Stimulated activated naive CD8-positive, alpha-beta T cell treated with anti-CD3 and anti-CD28 coated beads, Interleukin-15, amount 100 ng/mL, for 72 hours (primary cell): ENCODE results near the gene SLC45A2.
"Not testable (repeated sequence)": the region's sequence is repeated elsewhere in the genome, so short reads cannot be mapped to it uniquely, and the experiment has no call there.

ENCODE experiments used
- ATAC-seq: fragments of 150-1000 bp; cut with Tn5 transposase; 2 replicates; pipeline ENCODE4 v1.10.0; 2021; ENCODE audit warnings: mild to moderate bottlenecking, moderate library complexity
- DNase-seq, 2 donors: peaks; one replicate each; pipeline ENCODE4 v3.0.0; 2021 to 2022
- H3K27ac Mint-ChIP-seq, 2 donors: one replicate each; pipeline ENCODE4 v1.8.0; 2022; ENCODE audit warnings: mild to moderate bottlenecking in 2 of 2, mixed read lengths in 2 of 2, moderate library complexity in 2 of 2
- H3K27me3 Mint-ChIP-seq: one replicate; pipeline ENCODE4 v1.8.0; 2022; ENCODE audit warnings: mixed read lengths
- H3K4me1 Mint-ChIP-seq: one replicate; pipeline ENCODE4 v1.8.0; 2022; ENCODE audit warnings: mild to moderate bottlenecking, mixed read lengths
- H3K4me3 Mint-ChIP-seq, 2 donors: one replicate each; pipeline ENCODE4 v1.8.0; 2022; ENCODE audit warnings: mild to moderate bottlenecking in 2 of 2, mixed read lengths in 2 of 2, moderate library complexity in 1 of 2
- H3K9me3 Mint-ChIP-seq, 2 donors: one replicate each; pipeline ENCODE4 v1.8.0; 2022; ENCODE audit warnings: mixed read lengths in 2 of 2

Gene SLC45A2

DNA sequence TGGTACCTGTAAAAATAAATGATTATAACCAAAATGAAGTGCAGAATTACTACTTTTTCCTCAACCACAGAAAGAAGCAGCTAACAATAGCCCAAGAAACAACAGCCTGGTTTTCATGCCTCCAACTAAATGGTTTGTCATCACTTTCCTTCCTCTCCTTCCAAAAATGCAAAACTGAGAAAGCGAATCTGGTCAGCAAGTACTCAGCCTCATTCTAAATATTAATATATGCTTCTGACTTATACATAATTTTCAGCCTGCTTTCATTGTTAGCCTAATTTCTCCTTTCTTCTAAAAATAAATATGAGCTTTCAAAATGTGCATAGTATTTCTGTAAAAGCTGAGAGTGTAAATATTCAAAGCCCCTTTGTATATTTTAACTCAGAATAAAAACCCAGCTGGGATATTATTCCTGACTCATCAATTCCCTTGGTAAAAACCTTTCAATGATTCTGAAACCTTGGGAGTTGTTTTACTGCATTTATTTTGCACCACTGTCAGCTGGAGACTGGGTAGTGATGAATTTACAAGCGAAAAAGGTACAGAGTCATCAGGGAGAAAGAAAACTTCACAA is 26.8 kb downstream of the SLC45A2 start:
- DNase-seq (no peak), ATAC-seq (no peak)
- Mint-ChIP-seq H3K4me3 (no peak overlapping the region), H3K4me1 (no peaks in the 10 kb centered on the region), H3K27ac (no peak overlapping the region), H3K27me3 (no peaks in the 10 kb centered on the region), H3K9me3 (no peaks in the 10 kb centered on the region)

DNA sequence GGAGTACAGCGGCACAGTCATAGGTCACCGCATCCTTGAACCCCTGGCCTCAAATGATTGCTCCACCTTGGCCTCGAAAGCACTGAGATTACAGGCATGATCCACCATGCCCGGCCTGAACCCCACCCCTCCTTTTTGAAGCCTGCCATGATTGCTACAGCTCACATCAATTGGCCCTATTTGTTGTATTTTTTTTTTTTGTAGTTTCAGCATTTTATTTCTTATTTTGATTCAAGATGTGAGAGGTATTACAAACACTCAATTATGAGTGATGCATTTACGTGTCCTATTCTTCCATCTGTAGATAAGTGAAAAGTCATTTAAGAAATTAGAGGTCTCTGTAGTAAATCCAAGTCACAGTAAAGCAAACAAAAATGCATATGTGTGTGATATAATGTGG is 32.3 kb downstream of the SLC45A2 start:
- not testable (repeated sequence) for H3K4me1 Mint-ChIP-seq, H3K9me3 Mint-ChIP-seq, ATAC-seq, H3K27me3 Mint-ChIP-seq, DNase-seq, H3K4me3 Mint-ChIP-seq, H3K27ac Mint-ChIP-seq

DNA sequence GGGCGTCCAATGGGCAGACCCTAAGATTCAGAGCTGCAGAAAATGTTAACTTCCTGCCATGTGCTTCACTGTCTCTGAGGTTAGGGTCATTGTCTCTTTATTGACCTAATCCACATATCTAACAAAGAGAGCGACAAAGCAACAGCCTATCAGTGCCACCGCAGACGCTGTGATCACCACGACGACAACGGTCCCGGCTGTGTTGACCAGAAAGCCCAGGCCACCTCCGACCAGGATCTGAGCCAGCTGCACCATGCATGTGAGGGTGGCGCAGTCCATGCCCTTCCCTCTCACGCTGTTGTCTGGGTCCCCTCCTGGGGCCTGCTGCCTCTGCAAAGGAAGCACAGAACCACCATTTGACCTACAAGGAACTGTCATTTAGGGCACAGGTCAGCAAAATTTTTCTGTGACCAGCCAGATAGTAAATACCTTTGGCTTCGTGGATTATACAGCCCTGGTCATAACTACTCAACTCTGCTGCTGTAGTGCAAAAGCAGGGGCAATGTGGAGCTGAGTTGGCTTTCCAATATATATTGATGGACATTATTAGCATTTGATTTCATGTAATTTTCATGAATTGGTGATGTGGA is 39.9 kb downstream of the SLC45A2 start:
- Mint-ChIP-seq H3K4me3 (no peak overlapping the region), H3K9me3 (no peaks in the 10 kb centered on the region), H3K4me1 (no peaks in the 10 kb centered on the region), H3K27ac (no peak overlapping the region), H3K27me3 (peaks cover 30% of the 10 kb centered on the region)
- ATAC-seq (no peak), DNase-seq (no peak)

DNA sequence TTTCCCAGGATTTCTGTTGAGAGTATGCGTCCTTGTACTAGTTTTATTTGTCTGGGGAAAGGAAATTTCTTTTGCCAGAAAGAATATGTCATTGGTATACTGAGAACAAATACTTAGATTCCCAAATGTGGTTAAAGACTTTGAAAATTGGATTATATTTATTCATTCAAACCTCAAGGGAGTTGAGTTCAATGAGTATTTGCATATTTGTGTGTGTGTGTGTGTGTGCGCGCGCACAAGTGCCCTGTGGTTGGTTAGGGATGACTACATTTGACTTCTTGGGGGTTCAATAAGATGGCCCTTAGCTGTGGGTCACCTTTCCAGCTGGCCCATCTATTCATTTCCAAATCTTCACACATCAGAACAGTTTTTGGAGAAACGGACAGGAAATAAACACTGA is 43.4 kb downstream of the SLC45A2 start:
- no peak for DNase-seq
- peaks cover 65% of the 10 kb centered on the region for H3K27me3 Mint-ChIP-seq

DNA sequence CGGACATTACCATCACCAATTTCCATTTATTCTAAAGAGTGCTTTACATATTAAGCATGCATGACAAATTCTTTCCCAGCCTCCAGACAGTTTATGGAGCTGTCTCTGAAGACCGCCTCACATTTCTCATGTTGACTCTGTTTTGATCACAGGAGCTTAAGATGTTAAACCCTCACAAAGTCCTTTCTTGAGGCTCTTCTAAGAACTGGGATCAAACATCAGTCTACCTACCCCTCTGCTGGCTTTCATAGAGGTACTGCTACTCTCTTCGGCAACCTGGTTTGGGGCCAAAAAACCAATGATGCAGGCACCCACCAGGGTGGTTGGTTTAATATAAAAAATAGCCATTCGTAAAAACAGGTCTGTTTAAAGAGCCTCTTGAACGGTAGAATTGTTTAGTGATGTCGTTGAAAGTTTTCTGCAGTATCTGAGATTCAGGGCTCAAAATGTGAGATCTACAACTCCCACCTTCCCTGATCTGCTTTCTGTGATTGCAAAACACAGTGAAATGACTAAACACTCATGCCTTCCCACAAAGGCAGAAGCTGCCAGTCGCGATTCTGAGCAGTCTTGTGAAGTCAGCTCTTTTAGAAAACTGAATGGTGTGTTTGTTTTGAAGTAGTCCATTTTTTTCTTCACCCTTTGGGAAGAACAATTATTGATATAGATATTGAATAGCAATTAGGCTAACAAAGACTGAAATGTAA is 44.8 kb downstream of the SLC45A2 start:
- Mint-ChIP-seq H3K4me3 (no peak overlapping the region), H3K27me3 (peaks cover 75% of the 10 kb centered on the region), H3K4me1 (peaks cover 11% of the 10 kb centered on the region), H3K9me3 (no peaks in the 10 kb centered on the region), H3K27ac (no peak overlapping the region)
- no peak for DNase-seq
- ATAC-seq, result no peak

More for the DNA sequence above, 43.4 kb downstream of the SLC45A2 start:
- H3K9me3 Mint-ChIP-seq, result no peaks in the 10 kb centered on the region
- no peak overlapping the region for H3K27ac Mint-ChIP-seq
- H3K4me1 Mint-ChIP-seq, result peaks cover 7% of the 10 kb centered on the region
- no peak for ATAC-seq
- no peak overlapping the region for H3K4me3 Mint-ChIP-seq

DNA sequence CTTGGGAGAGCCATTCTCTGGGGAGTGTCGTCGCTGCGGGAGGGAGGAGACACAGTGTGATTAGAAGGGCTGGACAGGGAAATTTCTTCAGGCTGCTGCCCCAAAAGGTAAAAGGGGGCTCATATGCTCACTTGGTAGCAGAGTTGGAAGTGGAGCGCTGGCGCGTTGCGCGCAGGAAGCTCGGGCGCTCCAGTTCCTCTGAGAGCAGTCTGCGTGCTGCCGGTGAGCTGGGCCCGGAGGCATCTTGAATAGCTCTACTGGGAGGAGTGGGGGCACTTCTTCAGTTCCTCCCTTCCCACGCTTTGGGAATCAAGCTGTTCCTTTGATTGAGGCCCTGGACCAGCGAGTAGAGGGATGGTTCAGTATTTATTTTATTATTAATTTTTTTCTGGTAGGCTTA is 45.6 kb downstream of the SLC45A2 start:
- Mint-ChIP-seq H3K9me3 (no peaks in the 10 kb centered on the region), H3K4me1 (peaks cover 11% of the 10 kb centered on the region), H3K4me3 (no peak overlapping the region), H3K27me3 (peaks cover 75% of the 10 kb centered on the region), H3K27ac (no peak overlapping the region)
- ATAC-seq (no peak), DNase-seq (no peak)

DNA sequence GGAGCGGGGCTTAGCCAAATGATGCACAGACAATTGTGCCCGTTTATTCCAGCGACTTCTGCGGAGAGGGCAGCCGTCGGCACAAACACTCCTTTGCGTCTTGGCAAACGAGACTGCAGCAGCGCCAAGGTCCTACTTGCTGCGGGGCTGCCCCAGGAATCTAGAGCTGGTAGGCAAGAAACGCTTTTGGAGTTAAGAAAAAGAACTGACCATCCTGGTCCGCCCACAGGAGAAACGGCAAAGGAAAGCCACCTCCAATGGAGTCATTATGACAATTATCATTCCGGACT is 46.0 kb downstream of the SLC45A2 start:
- ATAC-seq (no peak), DNase-seq (no peak)
- Mint-ChIP-seq H3K4me3 (no peak overlapping the region), H3K27ac (no peak overlapping the region), H3K27me3 (peaks cover 75% of the 10 kb centered on the region), H3K9me3 (no peaks in the 10 kb centered on the region), H3K4me1 (peaks cover 11% of the 10 kb centered on the region)

DNA sequence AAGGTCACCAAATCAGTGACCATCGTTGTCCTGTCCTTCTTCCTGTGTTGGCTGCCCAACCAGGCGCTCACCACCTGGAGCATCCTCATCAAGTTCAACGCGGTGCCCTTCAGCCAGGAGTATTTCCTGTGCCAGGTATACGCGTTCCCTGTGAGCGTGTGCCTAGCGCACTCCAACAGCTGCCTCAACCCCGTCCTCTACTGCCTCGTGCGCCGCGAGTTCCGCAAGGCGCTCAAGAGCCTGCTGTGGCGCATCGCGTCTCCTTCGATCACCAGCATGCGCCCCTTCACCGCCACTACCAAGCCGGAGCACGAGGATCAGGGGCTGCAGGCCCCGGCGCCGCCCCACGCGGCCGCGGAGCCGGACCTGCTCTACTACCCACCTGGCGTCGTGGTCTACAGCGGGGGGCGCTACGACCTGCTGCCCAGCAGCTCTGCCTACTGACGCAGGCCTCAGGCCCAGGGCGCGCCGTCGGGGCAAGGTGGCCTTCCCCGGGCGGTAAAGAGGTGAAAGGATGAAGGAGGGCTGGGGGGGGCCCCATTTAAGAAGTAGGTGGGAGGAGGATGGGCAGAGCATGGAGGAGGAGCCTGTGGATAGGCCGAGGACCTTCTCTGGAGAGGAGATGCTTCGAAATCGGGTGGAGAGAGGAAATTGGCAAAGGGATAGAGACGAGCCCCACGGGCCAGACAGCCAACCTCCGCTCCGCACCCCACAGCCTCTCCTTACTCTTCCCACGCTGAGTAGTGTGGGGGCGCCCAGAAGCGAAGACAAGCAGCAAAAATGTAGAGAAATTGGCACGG is 46.6 kb downstream of the SLC45A2 start:
- Mint-ChIP-seq H3K27ac (no peak overlapping the region), H3K27me3 (peaks cover 75% of the 10 kb centered on the region), H3K9me3 (no peaks in the 10 kb centered on the region), H3K4me3 (no peak overlapping the region), H3K4me1 (peaks cover 11% of the 10 kb centered on the region)
- ATAC-seq (no peak), DNase-seq (no peak)

DNA sequence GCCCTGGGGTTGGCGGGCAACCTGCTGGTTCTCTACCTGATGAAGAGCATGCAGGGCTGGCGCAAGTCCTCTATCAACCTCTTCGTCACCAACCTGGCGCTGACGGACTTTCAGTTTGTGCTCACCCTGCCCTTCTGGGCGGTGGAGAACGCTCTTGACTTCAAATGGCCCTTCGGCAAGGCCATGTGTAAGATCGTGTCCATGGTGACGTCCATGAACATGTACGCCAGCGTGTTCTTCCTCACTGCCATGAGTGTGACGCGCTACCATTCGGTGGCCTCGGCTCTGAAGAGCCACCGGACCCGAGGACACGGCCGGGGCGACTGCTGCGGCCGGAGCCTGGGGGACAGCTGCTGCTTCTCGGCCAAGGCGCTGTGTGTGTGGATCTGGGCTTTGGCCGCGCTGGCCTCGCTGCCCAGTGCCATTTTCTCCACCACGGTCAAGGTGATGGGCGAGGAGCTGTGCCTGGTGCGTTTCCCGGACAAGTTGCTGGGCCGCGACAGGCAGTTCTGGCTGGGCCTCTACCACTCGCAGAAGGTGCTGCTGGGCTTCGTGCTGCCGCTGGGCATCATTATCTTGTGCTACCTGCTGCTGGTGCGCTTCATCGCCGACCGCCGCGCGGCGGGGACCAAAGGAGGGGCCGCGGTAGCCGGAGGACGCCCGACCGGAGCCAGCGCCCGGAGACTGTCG is 47.3 kb downstream of the SLC45A2 start:
- DNase-seq (no peak), ATAC-seq (no peak)
- Mint-ChIP-seq H3K4me1 (peaks cover 11% of the 10 kb centered on the region), H3K4me3 (no peak overlapping the region), H3K9me3 (no peaks in the 10 kb centered on the region), H3K27me3 (peaks cover 71% of the 10 kb centered on the region), H3K27ac (no peak overlapping the region)

DNA sequence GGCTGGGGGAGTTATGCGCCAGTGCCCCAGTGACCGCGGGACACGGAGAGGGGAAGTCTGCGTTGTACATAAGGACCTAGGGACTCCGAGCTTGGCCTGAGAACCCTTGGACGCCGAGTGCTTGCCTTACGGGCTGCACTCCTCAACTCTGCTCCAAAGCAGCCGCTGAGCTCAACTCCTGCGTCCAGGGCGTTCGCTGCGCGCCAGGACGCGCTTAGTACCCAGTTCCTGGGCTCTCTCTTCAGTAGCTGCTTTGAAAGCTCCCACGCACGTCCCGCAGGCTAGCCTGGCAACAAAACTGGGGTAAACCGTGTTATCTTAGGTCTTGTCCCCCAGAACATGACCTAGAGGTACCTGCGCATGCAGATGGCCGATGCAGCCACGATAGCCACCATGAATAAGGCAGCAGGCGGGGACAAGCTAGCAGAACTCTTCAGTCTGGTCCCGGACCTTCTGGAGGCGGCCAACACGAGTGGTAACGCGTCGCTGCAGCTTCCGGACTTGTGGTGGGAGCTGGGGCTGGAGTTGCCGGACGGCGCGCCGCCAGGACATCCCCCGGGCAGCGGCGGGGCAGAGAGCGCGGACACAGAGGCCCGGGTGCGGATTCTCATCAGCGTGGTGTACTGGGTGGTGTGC is 48.0 kb downstream of the SLC45A2 start, which contains the start of gene RXFP3:
TSS of gene RXFP3 (plus strand) at position 6 of the 636 bp plus-strand sequence. CDS start at position 361, 355 bp downstream.
- DNase-seq (no peak), ATAC-seq (no peak)
- H3K9me3 Mint-ChIP-seq, result no peaks in the 10 kb centered on the region
- H3K27me3 Mint-ChIP-seq, result peaks cover 68% of the 10 kb centered on the region
- H3K4me1 Mint-ChIP-seq, result peaks cover 11% of the 10 kb centered on the region
- no peak within 1 kb of the TSS for H3K27ac Mint-ChIP-seq
- H3K4me3 Mint-ChIP-seq, result peak within 1 kb of the TSS; percentile 12 to 44

DNA sequence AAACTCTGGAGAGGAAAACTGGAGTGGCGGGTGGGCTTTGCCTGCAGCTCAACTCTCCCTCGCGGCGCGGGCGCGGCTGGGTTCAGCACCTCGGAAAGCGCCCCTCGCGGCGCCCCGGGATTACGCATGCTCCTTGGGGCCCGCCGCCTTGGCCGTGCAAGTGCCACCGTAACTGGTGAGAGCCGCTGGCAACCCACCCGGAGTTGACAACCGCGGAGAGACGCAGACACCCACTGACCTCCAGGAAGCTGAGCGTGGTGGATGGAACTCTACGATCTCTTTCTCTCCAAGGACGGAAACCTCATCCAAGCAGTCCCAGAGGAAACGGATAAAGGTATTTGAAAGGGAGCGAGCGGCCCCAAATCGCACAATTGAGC is 48.5 kb downstream of the SLC45A2 start:
- ATAC-seq (peak; percentile 68), DNase-seq (peak; percentile 42 to 49)
- no peak overlapping the region for H3K27ac Mint-ChIP-seq
- peaks cover 11% of the 10 kb centered on the region for H3K4me1 Mint-ChIP-seq
- H3K4me3 Mint-ChIP-seq, result peak overlapping the region; percentile 12 to 44
- H3K9me3 Mint-ChIP-seq, result no peaks in the 10 kb centered on the region
- peaks cover 63% of the 10 kb centered on the region for H3K27me3 Mint-ChIP-seq

DNA sequence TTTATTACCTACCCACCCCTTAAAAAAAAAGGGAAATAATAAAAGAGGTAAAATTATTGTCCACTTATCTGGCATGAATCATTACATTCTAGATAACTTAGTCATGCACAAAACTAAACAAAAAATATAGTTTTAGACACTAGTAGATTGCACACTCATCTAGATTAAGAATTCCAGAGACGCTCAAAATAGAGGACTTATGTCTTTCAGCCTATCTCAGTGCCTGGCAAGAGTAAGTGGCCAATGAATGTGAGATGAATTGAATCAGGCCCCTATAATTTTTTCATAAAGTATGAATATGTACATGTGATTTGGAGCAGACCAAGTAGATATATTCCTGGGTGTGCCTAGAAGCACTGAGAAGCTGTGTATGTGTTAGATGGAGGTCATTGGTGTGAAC is 50.3 kb downstream of the SLC45A2 start:
- Mint-ChIP-seq H3K27me3 (peaks cover 47% of the 10 kb centered on the region), H3K4me1 (peaks cover 11% of the 10 kb centered on the region)

DNA sequence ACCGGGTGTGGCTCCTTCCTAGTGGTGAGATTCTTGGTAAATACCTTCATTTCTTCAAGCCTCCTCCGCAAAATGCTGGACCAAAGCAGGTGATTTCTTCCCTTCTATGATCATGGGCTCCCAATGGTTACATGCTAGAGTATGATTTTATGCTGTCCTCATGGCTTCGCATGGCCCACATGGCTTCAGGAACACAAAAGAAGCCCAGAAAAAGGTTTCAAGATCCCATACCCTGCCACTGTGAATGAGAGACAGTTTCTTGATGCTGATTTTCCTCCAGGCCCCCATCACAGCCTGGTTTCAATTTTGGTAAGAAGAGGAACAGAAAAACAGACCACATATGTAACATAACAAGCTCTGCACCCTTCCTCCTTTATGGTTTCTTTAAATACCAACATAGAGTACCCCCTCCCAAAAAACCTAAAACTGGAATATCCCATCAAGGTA is 50.7 kb downstream of the SLC45A2 start:
- Mint-ChIP-seq H3K4me3 (no peak overlapping the region), H3K27ac (no peak overlapping the region), H3K9me3 (no peaks in the 10 kb centered on the region), H3K4me1 (peaks cover 11% of the 10 kb centered on the region), H3K27me3 (peaks cover 43% of the 10 kb centered on the region)
- ATAC-seq (no peak), DNase-seq (no peak)

More for the DNA sequence above, 50.3 kb downstream of the SLC45A2 start:
- no peak for ATAC-seq
- Mint-ChIP-seq H3K27ac (no peak overlapping the region), H3K9me3 (no peaks in the 10 kb centered on the region), H3K4me3 (no peak overlapping the region)
- no peak for DNase-seq

DNA sequence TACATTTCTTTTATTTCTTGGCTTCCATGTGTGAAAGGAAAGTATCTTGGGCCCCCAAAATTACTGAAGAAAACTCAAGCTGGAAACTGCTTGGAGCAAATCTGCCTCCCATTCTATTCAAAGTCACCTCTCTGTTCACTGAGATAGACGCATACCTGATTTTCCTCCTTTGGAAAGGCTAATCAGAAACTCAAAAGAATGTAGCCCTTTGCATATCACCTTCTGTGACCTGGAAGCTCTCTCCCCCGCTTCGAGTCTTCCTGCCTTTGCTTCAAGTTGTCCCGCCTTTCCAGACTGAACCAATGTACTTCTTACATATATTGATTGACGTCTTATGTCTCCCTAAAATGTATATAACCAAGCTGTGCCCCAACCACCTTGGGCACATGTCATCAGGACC is 53.4 kb downstream of the SLC45A2 start:
- H3K9me3 Mint-ChIP-seq, result no peaks in the 10 kb centered on the region
- peaks cover 4% of the 10 kb centered on the region for H3K4me1 Mint-ChIP-seq
- peaks cover 17% of the 10 kb centered on the region for H3K27me3 Mint-ChIP-seq
- H3K27ac Mint-ChIP-seq, result no peak overlapping the region
- H3K4me3 Mint-ChIP-seq, result no peak overlapping the region
- ATAC-seq (no peak), DNase-seq (no peak)
